Smooth muscle cell (in vitro differentiated cells): ENCODE results near the gene ZFYVE28. TPM values are rescaled to one million over a fixed set of nuclear protein-coding genes. Genes with fewer than 3 reads are reported as not detected.
A peak's percentile ranks its signal among the peaks of the same experiment; 100 is the strongest.
"Not testable (repeated sequence)": the region's sequence is repeated elsewhere in the genome, so short reads cannot be mapped to it uniquely, and the experiment has no call there.

ENCODE experiments used
- DNase-seq: peaks from one replicate; lab custom pipeline; 2025; ENCODE audit not compliant: unreplicated experiment; lab: John Stamatoyannopoulos, UW
- H2AFZ ChIP-seq: fragments of 200-600 bp; sonication (generic); 2 replicates; pipeline ENCODE4 v1.6.0; 2016; ENCODE audit warnings: antibody characterized with exemption, low read depth, mild to moderate bottlenecking
- H3F3A ChIP-seq: fragments of 200-600 bp; sonication (generic); 2 replicates; pipeline ENCODE4 v1.6.0; 2017; ENCODE audit warnings: antibody characterized with exemption, low read depth
- H3K27ac ChIP-seq: fragments of 200-600 bp; sonication (generic); 2 replicates; pipeline ENCODE4 v1.5.1; 2016; ENCODE audit warnings: low read depth, mild to moderate bottlenecking
- H3K27me3 ChIP-seq: fragments of 200-600 bp; sonication (generic); 2 replicates; pipeline ENCODE4 v1.6.1; 2016; ENCODE audit warnings: low read depth, mild to moderate bottlenecking
- H3K36me3 ChIP-seq: fragments of 200-600 bp; sonication (generic); 2 replicates; pipeline ENCODE4 v1.5.1; 2016; ENCODE audit warnings: low read depth
- H3K4me1 ChIP-seq: fragments of 200-600 bp; sonication (generic); 2 replicates; pipeline ENCODE4 v1.5.1; 2016; ENCODE audit warnings: low read depth
- H3K4me2 ChIP-seq: fragments of 200-600 bp; sonication (generic); 2 replicates; pipeline ENCODE4 v1.6.0; 2016; ENCODE audit warnings: mild to moderate bottlenecking
- H3K4me3 ChIP-seq: fragments of 200-600 bp; sonication (generic); 2 replicates; pipeline ENCODE4 v1.5.1; 2016; ENCODE audit warnings: mild to moderate bottlenecking
- H3K79me2 ChIP-seq: fragments of 200-600 bp; sonication (generic); 2 replicates; pipeline ENCODE4 v1.6.0; 2016; ENCODE audit warnings: low read depth, mild to moderate bottlenecking
- H3K9ac ChIP-seq: fragments of 200-600 bp; sonication (generic); 2 replicates; pipeline ENCODE4 v1.6.0; 2016; ENCODE audit warnings: low read depth
- H3K9me3 ChIP-seq: fragments of 200-600 bp; sonication (generic); replicated peaks from 2 replicates; pipeline ENCODE4 v1.5.1; 2016; ENCODE audit warnings: low read depth
- H4K20me1 ChIP-seq: fragments of 200-600 bp; sonication (generic); 2 replicates; pipeline ENCODE4 v1.6.0; 2016; ENCODE audit warnings: low read depth
- CTCF ChIP-seq: fragments of 200-600 bp; sonication (generic); IDR thresholded peaks from 2 replicates; pipeline ENCODE4 v1.5.1; 2017; ENCODE audit warnings: borderline replicate concordance, mild to moderate bottlenecking, antibody characterized with exemption; ENCODE audit not compliant: insufficient read depth, poor library complexity, severe bottlenecking
- WGBS: methylation state at CpG from one replicate; pipeline ENCODE4 v1.1.7; 2016; ENCODE audit warnings: low lambda C conversion rate; 5-methylcytosine and 5-hydroxymethylcytosine counted together
- polyA plus RNA-seq: library from polyadenylated mRNA; unstranded; fragments of >200 nt; fragmentation: Nextera tagmentation; extraction: Ambion mirVana; gene quantifications from 2 replicates; pipeline ENCODE4 v1.2.1, GENCODE V29; 2016
- total RNA-seq: library from RNA; depleted of rRNA; stranded (reverse); fragments of >200 nt; gene quantifications from 2 replicates; pipeline ENCODE4 v1.2.3, GENCODE V29; 2014

ZFYVE28 gene
- 0.09 and 0.22 TPM in 2 replicates for total RNA-seq
- 0.26 TPM in 1 of 2 replicates, not detected in the other for polyA plus RNA-seq

GRCh38 chr4:2417765-2418649 is at the start of gene ZFYVE28:
ZFYVE28 (minus strand) TSS chr4:2418645; CDS start chr4:2418323, 322 bp downstream.
- H3K4me1 ChIP-seq: peaks cover 14% of the 10 kb centered on the region
- peak within 1 kb of the TSS; percentile 78 for H3K9ac ChIP-seq
- peak within 1 kb of the TSS; percentile 60 for H3K4me3 ChIP-seq
- DNase-seq: no peak
- H3K9me3 ChIP-seq: no peaks in the 10 kb centered on the region
- H3K36me3 ChIP-seq: no peaks in the 10 kb centered on the region
- H3K27ac ChIP-seq: no peak within 1 kb of the TSS
- H3K79me2 ChIP-seq: no peaks in the 10 kb centered on the region
- H3F3A ChIP-seq: no peaks in the 10 kb centered on the region
- no peaks in the 10 kb centered on the region for H4K20me1 ChIP-seq
- H3K4me2 ChIP-seq: peak within 1 kb of the TSS; percentile 98
- peak within 1 kb of the TSS; percentile 40 for H2AFZ ChIP-seq
- TF ChIP-seq CTCF: no peak
- 2% methylated on average over 56 of the region's 90 CpGs for WGBS
- H3K27me3 ChIP-seq: peaks cover 80% of the 10 kb centered on the region

GRCh38 chr4:2465544-2465943 is 47.1 kb upstream of the ZFYVE28 start:
- H3K27ac ChIP-seq, H3K4me2 ChIP-seq, H3F3A ChIP-seq, H4K20me1 ChIP-seq, H3K9ac ChIP-seq, H3K27me3 ChIP-seq, DNase-seq, H2AFZ ChIP-seq, H3K4me3 ChIP-seq, H3K9me3 ChIP-seq, H3K36me3 ChIP-seq: not testable (repeated sequence)
- H3K4me1 ChIP-seq: peaks cover 22% of the 10 kb centered on the region
- H3K79me2 ChIP-seq: peaks cover 25% of the 10 kb centered on the region

GRCh38 chr4:2465032-2465431 is 46.6 kb upstream of the ZFYVE28 start:
- WGBS: 93% methylated on average over 6 of the region's 6 CpGs
- Histone ChIP-seq H3K4me2 (no peak overlapping the region), H3K9ac (no peak overlapping the region), H3K36me3 (no peaks in the 10 kb centered on the region), H2AFZ (no peak overlapping the region), H3F3A (peaks cover 5% of the 10 kb centered on the region), H4K20me1 (peaks cover 4% of the 10 kb centered on the region), H3K4me1 (peaks cover 17% of the 10 kb centered on the region), H3K4me3 (no peak overlapping the region), H3K27ac (no peak overlapping the region), H3K9me3 (no peaks in the 10 kb centered on the region), H3K27me3 (no peaks in the 10 kb centered on the region), H3K79me2 (peaks cover 20% of the 10 kb centered on the region)
- no peak for TF ChIP-seq CTCF
- DNase-seq: no peak

- H3F3A ChIP-seq: no peaks in the 10 kb centered on the region
- TF ChIP-seq CTCF: no peak
- H3K27me3 ChIP-seq: no peaks in the 10 kb centered on the region
- H2AFZ ChIP-seq: peak overlapping the region; percentile 54
- peak overlapping the region; percentile 93 for H3K4me2 ChIP-seq
- H3K79me2 ChIP-seq: peaks cover 6% of the 10 kb centered on the region
- no peak for DNase-seq
- H3K4me3 ChIP-seq: peak overlapping the region; percentile 66
- H4K20me1 ChIP-seq: no peaks in the 10 kb centered on the region
- peaks cover 11% of the 10 kb centered on the region for H3K4me1 ChIP-seq
- H3K27ac ChIP-seq: no peak overlapping the region
- no peak overlapping the region for H3K9ac ChIP-seq
- no peaks in the 10 kb centered on the region for H3K9me3 ChIP-seq
- WGBS: 47% methylated on average over 28 of the region's 35 CpGs
- no peaks in the 10 kb centered on the region for H3K36me3 ChIP-seq
Measured at GRCh38 chr4:2462992-2463762, 44.7 kb upstream of the ZFYVE28 start.
